HG03457 (cell line): ENCODE data around the gene NCAM1.
"Not testable (repeated sequence)": the region's sequence is repeated elsewhere in the genome, so short reads cannot be mapped to it uniquely, and the experiment has no call there.

ENCODE experiments used
- ATAC-seq: cut with Tn5 transposase; IDR thresholded peaks from one replicate; pipeline ENCODE4 v1.9.1; 2021; ENCODE audit warnings: moderate number of reproducible peaks; ENCODE audit not compliant: unreplicated experiment

The NCAM1 gene

GRCh38 chr11:113293936-113294335, 332.7 kb downstream of the NCAM1 start:
- no peak for ATAC-seq

- ATAC-seq = no peak
Measured at GRCh38 chr11:113295993-113296392, 334.8 kb downstream of the NCAM1 start.

GRCh38 chr11:113296447-113297205, 335.4 kb downstream of the NCAM1 start:
- no peak for ATAC-seq

GRCh38 chr11:113298496-113298895, 337.3 kb downstream of the NCAM1 start:
- ATAC-seq = not testable (repeated sequence)

- no peak for ATAC-seq
Measured at GRCh38 chr11:113304916-113305315, 343.7 kb downstream of the NCAM1 start.

- peak; percentile 85 for ATAC-seq
Measured at GRCh38 chr11:113305440-113306336, 344.5 kb downstream of the NCAM1 start.

- no peak for ATAC-seq
Measured at GRCh38 chr11:113308601-113309000, 347.4 kb downstream of the NCAM1 start.

GRCh38 chr11:113311536-113311935, 350.3 kb downstream of the NCAM1 start:
- ATAC-seq = no peak

- no peak for ATAC-seq
Measured at GRCh38 chr11:113313601-113314000, 352.4 kb downstream of the NCAM1 start.

GRCh38 chr11:113314065-113314388, 352.8 kb downstream of the NCAM1 start:
- no peak for ATAC-seq

- ATAC-seq = peak; percentile 97
Measured at GRCh38 chr11:113314389-113315301, 353.4 kb downstream of the NCAM1 start, which contains the start of gene TTC12. TTC12 (plus strand) TSS chr11:113314583; CDS start chr11:113316258, 1,675 bp downstream.

- no peak for ATAC-seq
Measured at GRCh38 chr11:113315811-113316210, 354.6 kb downstream of the NCAM1 start.

- ATAC-seq = no peak
Measured at GRCh38 chr11:113316256-113316655, 355.0 kb downstream of the NCAM1 start.

- no peak for ATAC-seq
Measured at GRCh38 chr11:113317339-113317738, 356.1 kb downstream of the NCAM1 start.

GRCh38 chr11:113319085-113319484, 357.9 kb downstream of the NCAM1 start:
- ATAC-seq = no peak

GRCh38 chr11:113322158-113322557, 360.9 kb downstream of the NCAM1 start:
- no peak for ATAC-seq

- no peak for ATAC-seq
Measured at GRCh38 chr11:113324250-113324649, 363.0 kb downstream of the NCAM1 start.
